ENCODE data around the gene KBTBD13.
"Not testable (repeated sequence)": the region's sequence is repeated elsewhere in the genome, so short reads cannot be mapped to it uniquely, and the experiment has no call there.

KBTBD13 gene

GRCh38 chr15:65068403-65068788 is 8.2 kb upstream of the KBTBD13 start:
- no peak overlapping the region for H3K4me3 ChIP-seq (ENCODE audit: low read depth, low read length)
- no peak for DNase-seq (ENCODE audit: low read depth)
- no peak for TF ChIP-seq CTCF (IDR thresholded peaks at IDR 0.05; ENCODE audit: control insufficient read depth, extremely low read depth, insufficient read depth)

- DNase-seq (ENCODE audit: low read depth): no peak
- no peak overlapping the region for H3K4me3 ChIP-seq (ENCODE audit: low read depth, low read length)
- no peak for TF ChIP-seq CTCF (IDR thresholded peaks at IDR 0.05; ENCODE audit: control insufficient read depth, extremely low read depth, insufficient read depth)
Measured at GRCh38 chr15:65069179-65069578, 7.4 kb upstream of the KBTBD13 start.

GRCh38 chr15:65069779-65070546 is 6.6 kb upstream of the KBTBD13 start:
- TF ChIP-seq CTCF (IDR thresholded peaks at IDR 0.05; ENCODE audit: control insufficient read depth, extremely low read depth, insufficient read depth): no peak
- DNase-seq (ENCODE audit: low read depth): no peak

GRCh38 chr15:65071381-65071811 is 5.2 kb upstream of the KBTBD13 start:
- no peak for TF ChIP-seq CTCF (IDR thresholded peaks at IDR 0.05; ENCODE audit: control insufficient read depth, extremely low read depth, insufficient read depth)
- DNase-seq (ENCODE audit: low read depth): no peak
- H3K4me3 ChIP-seq (ENCODE audit: low read depth, low read length): no peak overlapping the region

More at GRCh38 chr15:65069779-65070546, 6.6 kb upstream of the KBTBD13 start:
- no peak overlapping the region for H3K4me3 ChIP-seq (ENCODE audit: low read depth, low read length)

GRCh38 chr15:65072027-65072426 is 4.5 kb upstream of the KBTBD13 start:
- TF ChIP-seq CTCF (IDR thresholded peaks at IDR 0.05; ENCODE audit: control insufficient read depth, extremely low read depth, insufficient read depth): no peak
- H3K4me3 ChIP-seq (ENCODE audit: low read depth, low read length): no peak overlapping the region
- no peak for DNase-seq (ENCODE audit: low read depth)

- no peak for DNase-seq (ENCODE audit: low read depth)
- no peak overlapping the region for H3K4me3 ChIP-seq (ENCODE audit: low read depth, low read length)
- no peak for TF ChIP-seq CTCF (IDR thresholded peaks at IDR 0.05; ENCODE audit: control insufficient read depth, extremely low read depth, insufficient read depth)
Measured at GRCh38 chr15:65072617-65073016, 3.9 kb upstream of the KBTBD13 start.

- H3K4me3 ChIP-seq (ENCODE audit: low read depth, low read length); DNase-seq (ENCODE audit: low read depth): not testable (repeated sequence)
Measured at GRCh38 chr15:65074946-65075345, 1.6 kb upstream of the KBTBD13 start.

- not testable (repeated sequence) for H3K4me3 ChIP-seq (ENCODE audit: low read depth, low read length); DNase-seq (ENCODE audit: low read depth)
Measured at GRCh38 chr15:65075607-65076395, 745 bp upstream of the KBTBD13 start.

Data from LNCaP clone FGC (cell line).